Ovary (tissue), 9 donors: ENCODE measurements around the gene CIB1. TPM values are rescaled to one million over a fixed set of nuclear protein-coding genes. Genes with fewer than 3 reads are reported as not detected.

Source experiments
- DNase-seq, 5 donors: peaks; one replicate each; pipeline ENCODE4 v3.0.0-alpha.2; 2019 to 2020
- H3K27ac ChIP-seq, 2 donors: fragments of 200-600 bp; one replicate each; pipeline versions ENCODE4 v1.5.1 to v1.8.0; 2019 to 2022
- H3K27me3 ChIP-seq: fragments of 200-600 bp; one replicate; pipeline ENCODE4 v1.8.0; 2022
- H3K36me3 ChIP-seq: fragments of 200-600 bp; sonication (generic); one replicate; pipeline ENCODE4 v1.5.1; 2019
- H3K4me1 ChIP-seq: one replicate; pipeline ENCODE4 v1.8.1; 2013; ENCODE audit warnings: mild to moderate bottlenecking, moderate library complexity; ENCODE audit not compliant: insufficient read depth
- H3K4me3 ChIP-seq: fragments of 200-600 bp; sonication (generic); one replicate; pipeline ENCODE4 v1.5.1; 2017
- H3K9me3 ChIP-seq, 2 donors: fragments of 200-600 bp in 1 of 2; sonication (generic) in 1 of 2; one replicate each; pipeline versions ENCODE4 v1.5.1 to v1.8.1; 2013 to 2019; ENCODE audit warnings: mild to moderate bottlenecking in 1 of 2, moderate library complexity in 1 of 2
- CTCF ChIP-seq, 3 donors: fragments of 450-650 bp in 2 of 3; fragments of 200-600 bp in 1 of 3; IDR thresholded peaks; one replicate each; pipeline versions ENCODE4 v1.5.1 to v1.8.0; 2016 to 2022; ENCODE audit warnings: antibody characterized with exemption in 3 of 3, mild to moderate bottlenecking in 1 of 3
- EP300 ChIP-seq: sonication (generic); formaldehyde crosslinking; IDR thresholded peaks from one replicate; pipeline ENCODE4 v1.6.1; 2017; ENCODE audit warnings: antibody characterized with exemption
- POLR2A ChIP-seq: fragments of 450-650 bp; IDR thresholded peaks from one replicate; pipeline ENCODE4 v1.6.1; 2017; ENCODE audit warnings: antibody characterized with exemption, mild to moderate bottlenecking, moderate library complexity
- WGBS, 3 donors: extraction: QIAGEN DNeasy Blood & Tissue Kit in 1 of 3; methylation state at CpG; one replicate each; pipeline versions ENCODE4 v1.1.5 to v1.1.7; 2013 to 2017; 5-methylcytosine and 5-hydroxymethylcytosine counted together
- intact Hi-C, 4 donors: fragments of 100-400 bp; cut with DNase I; formaldehyde crosslinking; loops; one replicate each; pipeline versions ENCODE4 v1.11.0 to v1.15.1; 2022 to 2023
- polyA plus RNA-seq, 2 donors: library from polyadenylated mRNA; stranded (reverse); fragments of 200-250 nt in 1 of 2; fragments of 350-450 nt in 1 of 2; fragmentation: Illumina TruSeq in 1 of 2; extraction: RNeasy Lipid Tissue Mini Kit (QIAGEN cat#74804) in 1 of 2; gene quantifications; one replicate each; pipeline ENCODE4 v1.2.3, GENCODE V29; 2013 to 2014
- total RNA-seq, 7 donors: library from RNA; depleted of rRNA in 2 of 7; stranded (reverse); fragments of >200 nt in 2 of 7; fragmentation: NEBNext Ultra II Directional in 3 of 7; extraction: Animal tissue kit (Norgen Biotek cat#: 25700) in 3 of 7; gene quantifications; one replicate each; pipeline versions ENCODE4 v1.1.0 to v1.2.4, GENCODE V29; 2016 to 2023
- donor health status: DM: no; HTN: no; CAD: no; lungs with moderate emphysema.
- donor health status: DM: no; HTN: no; CAD: no.
- donor health status: Bipolar disorder and iron deficiency.
- donor health status: DM: yes; HTN: yes; CAD: no.
- donor health status: DM: no; HTN: no; CAD: no.
- donor health status: DM: yes; HTN: yes; CAD: no.

Gene CIB1
- total and polyA plus RNA-seq, 9 donors = 18.5 to 68.8 (median 45.0) TPM

- WGBS, 3 donors = 82 to 91% (median 85%) methylated on average over 8 of the region's 8 CpGs
- DNase-seq = no peak
- no peak overlapping the region for H3K27ac ChIP-seq
- H3K9me3 ChIP-seq = no peaks in the 10 kb centered on the region
- intact Hi-C loops = loop anchor here in 1 of 4 donors (5.0 kb wide), 1 partner anchor 68 kb away; no protein-coding TSS in a partner anchor
- H3K36me3 ChIP-seq = no peaks in the 10 kb centered on the region
- peaks cover 4% of the 10 kb centered on the region for H3K4me1 ChIP-seq
- TF ChIP-seq EP300 = no peak
- no peak overlapping the region for H3K4me3 ChIP-seq
- H3K27me3 ChIP-seq = no peaks in the 10 kb centered on the region
Observed at GRCh38 chr15:90230610-90231009, 3.1 kb downstream of the CIB1 start.

GRCh38 chr15:90230071-90230494 lies 3.7 kb downstream of the CIB1 start:
- TF ChIP-seq EP300 (no peak), POLR2A (no peak), CTCF (IDR thresholded peaks at IDR 0.05) (no peak)
- no peaks in the 10 kb centered on the region for H3K9me3 ChIP-seq
- DNase-seq = no peak
- intact Hi-C loops = loop anchor here in 1 of 4 donors (5.0 kb wide), 1 partner anchor 68 kb away; no protein-coding TSS in a partner anchor
- WGBS, 3 donors = 61 to 70% (median 69%) methylated on average over 12 of the region's 12 CpGs
- H3K27ac ChIP-seq = no peak overlapping the region
- H3K4me1 ChIP-seq = peaks cover 4% of the 10 kb centered on the region
- H3K36me3 ChIP-seq = no peaks in the 10 kb centered on the region
- H3K4me3 ChIP-seq = no peak overlapping the region
- H3K27me3 ChIP-seq = no peaks in the 10 kb centered on the region

- H3K4me3 ChIP-seq = no peak overlapping the region
- no peaks in the 10 kb centered on the region for H3K9me3 ChIP-seq
- WGBS, 3 donors = 66 to 72% (median 69%) methylated on average over 15 of the region's 15 CpGs
- no peak overlapping the region for H3K27ac ChIP-seq
- DNase-seq = no peak
- TF ChIP-seq CTCF (IDR thresholded peaks at IDR 0.05) (no peak), EP300 (no peak), POLR2A (no peak)
- no peaks in the 10 kb centered on the region for H3K27me3 ChIP-seq
- intact Hi-C loops = loop anchor here in 2 of 4 donors (10.0 kb wide), 3 partner anchors 144 to 334 kb away; partner anchors contain the start of gene AP3S2 (in 1 of the 2)
- no peaks in the 10 kb centered on the region for H3K36me3 ChIP-seq
- peaks cover 3% of the 10 kb centered on the region for H3K4me1 ChIP-seq
Observed at GRCh38 chr15:90228960-90229359, 4.8 kb downstream of the CIB1 start.

GRCh38 chr15:90227816-90228772 lies 5.6 kb downstream of the CIB1 start:
- H3K4me1 ChIP-seq = peaks cover 3% of the 10 kb centered on the region

More at GRCh38 chr15:90227816-90228772, 5.6 kb downstream of the CIB1 start:
- Histone ChIP-seq H3K36me3 (no peaks in the 10 kb centered on the region), H3K4me3 (no peak overlapping the region), H3K9me3 (no peaks in the 10 kb centered on the region), H3K27ac (no peak overlapping the region), H3K27me3 (no peaks in the 10 kb centered on the region)
- no peak for DNase-seq
- intact Hi-C loops = loop anchor here in 2 of 4 donors (10.0 kb wide), 3 partner anchors 143 to 333 kb away; partner anchors contain the start of gene AP3S2 (in 1 of the 2)
- no peak for TF ChIP-seq CTCF (IDR thresholded peaks at IDR 0.05)
- 63 to 78% (median 73%) methylated on average over 28 to 38 of the region's 38 CpGs for WGBS, 3 donors
